Amniotic epithelial cell (primary cell): Measurements from ENCODE around the gene RENBP.

Experiments used
- DNase-seq: peaks from one replicate; pipeline ENCODE4 v3.0.0-alpha.2; 2010; ENCODE audit warnings: low read depth

Gene RENBP

GRCh38 chrX:153953892-153954557 is 9.6 kb upstream of the RENBP start:
- DNase-seq = no peak

GRCh38 chrX:153953342-153953830 is 8.9 kb upstream of the RENBP start:
- DNase-seq = peak; percentile 38

GRCh38 chrX:153952373-153953026 is 8.1 kb upstream of the RENBP start:
- DNase-seq = no peak

GRCh38 chrX:153951683-153952372 is 7.4 kb upstream of the RENBP start:
- no peak for DNase-seq

GRCh38 chrX:153950127-153950526 is 5.7 kb upstream of the RENBP start:
- no peak for DNase-seq

- DNase-seq = no peak
Measured at GRCh38 chrX:153948847-153949805, 4.7 kb upstream of the RENBP start.

- DNase-seq = no peak
Measured at GRCh38 chrX:153948002-153948466, 3.6 kb upstream of the RENBP start.

- peak; percentile 67 for DNase-seq
Measured at GRCh38 chrX:153947009-153947769, 2.7 kb upstream of the RENBP start.

GRCh38 chrX:153945956-153946943 is 1.8 kb upstream of the RENBP start:
- DNase-seq = no peak

- no peak for DNase-seq
Measured at GRCh38 chrX:153944800-153945150, 332 bp upstream of the RENBP start.

- no peak for DNase-seq
Measured at GRCh38 chrX:153941336-153942252, 2.8 kb downstream of the RENBP start.

GRCh38 chrX:153939573-153939972 is 4.9 kb downstream of the RENBP start:
- no peak for DNase-seq

GRCh38 chrX:153938226-153938786 is 6.1 kb downstream of the RENBP start:
- no peak for DNase-seq

GRCh38 chrX:153937056-153937455 is 7.4 kb downstream of the RENBP start:
- no peak for DNase-seq

- no peak for DNase-seq
Measured at GRCh38 chrX:153935326-153935851, 9.1 kb downstream of the RENBP start.

GRCh38 chrX:153934762-153935325 is 9.6 kb downstream of the RENBP start, which contains the start of gene NAA10:
NAA10 (minus strand) TSS chrX:153935037; CDS start chrX:153934904, 133 bp downstream.
- peak; percentile 49 for DNase-seq

- no peak for DNase-seq
Measured at GRCh38 chrX:153934148-153934761, 10.2 kb downstream of the RENBP start.
